VCaP (cell line): ENCODE results near the gene SULT1A1.
"Not testable (repeated sequence)": the region's sequence is repeated elsewhere in the genome, so short reads cannot be mapped to it uniquely, and the experiment has no call there.

Source experiments
- H3K27ac ChIP-seq: fragments of 450-650 bp; 2 replicates; pipeline ENCODE4 v1.5.1; 2017
- TF ChIP-seq, protein P1 (sequence below): fragments of 450-650 bp; conservative IDR thresholded peaks from 2 replicates; pipeline ENCODE4 v1.5.1; 2017; ENCODE audit warnings: mild to moderate bottlenecking, moderate library complexity

The SULT1A1 gene

DNA sequence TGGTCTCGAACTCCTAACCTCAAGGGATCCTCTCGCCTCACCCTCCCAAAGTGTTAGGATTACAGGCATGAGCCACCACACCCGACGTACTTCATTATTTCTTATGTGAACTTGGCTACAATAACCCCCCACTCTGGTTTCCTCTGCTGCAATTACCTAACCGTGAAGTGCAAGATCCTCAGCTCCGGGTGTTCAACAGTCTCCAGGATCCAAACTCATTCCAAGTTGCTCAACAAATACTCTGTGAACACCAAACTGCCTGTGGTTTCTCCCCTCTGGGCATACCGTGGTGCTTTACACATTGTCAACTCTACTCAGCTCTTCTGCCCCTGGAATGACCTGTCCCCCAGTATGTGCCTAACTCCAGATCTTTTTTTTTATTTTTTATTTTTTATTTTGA, 6.8 kb upstream of the SULT1A1 start:
- TF ChIP-seq, protein P1, sequence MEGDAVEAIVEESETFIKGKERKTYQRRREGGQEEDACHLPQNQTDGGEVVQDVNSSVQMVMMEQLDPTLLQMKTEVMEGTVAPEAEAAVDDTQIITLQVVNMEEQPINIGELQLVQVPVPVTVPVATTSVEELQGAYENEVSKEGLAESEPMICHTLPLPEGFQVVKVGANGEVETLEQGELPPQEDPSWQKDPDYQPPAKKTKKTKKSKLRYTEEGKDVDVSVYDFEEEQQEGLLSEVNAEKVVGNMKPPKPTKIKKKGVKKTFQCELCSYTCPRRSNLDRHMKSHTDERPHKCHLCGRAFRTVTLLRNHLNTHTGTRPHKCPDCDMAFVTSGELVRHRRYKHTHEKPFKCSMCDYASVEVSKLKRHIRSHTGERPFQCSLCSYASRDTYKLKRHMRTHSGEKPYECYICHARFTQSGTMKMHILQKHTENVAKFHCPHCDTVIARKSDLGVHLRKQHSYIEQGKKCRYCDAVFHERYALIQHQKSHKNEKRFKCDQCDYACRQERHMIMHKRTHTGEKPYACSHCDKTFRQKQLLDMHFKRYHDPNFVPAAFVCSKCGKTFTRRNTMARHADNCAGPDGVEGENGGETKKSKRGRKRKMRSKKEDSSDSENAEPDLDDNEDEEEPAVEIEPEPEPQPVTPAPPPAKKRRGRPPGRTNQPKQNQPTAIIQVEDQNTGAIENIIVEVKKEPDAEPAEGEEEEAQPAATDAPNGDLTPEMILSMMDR: no peak

DNA sequence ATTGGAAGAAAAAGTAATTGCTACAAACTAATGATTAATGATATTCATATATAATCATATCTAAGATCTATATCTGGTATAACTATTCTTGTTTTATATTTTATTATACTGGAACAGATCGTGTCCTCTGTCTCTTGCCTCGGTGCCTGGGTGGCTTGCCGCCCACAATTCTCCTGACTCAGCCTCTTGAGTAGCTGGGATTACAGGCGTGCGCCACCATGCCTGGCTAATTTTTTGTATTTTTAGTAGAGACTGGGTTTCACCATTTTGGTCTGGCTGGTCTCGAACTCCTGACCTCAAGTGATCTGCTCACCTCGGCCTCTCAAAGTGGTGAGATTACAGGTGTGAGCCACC, 6.4 kb upstream of the SULT1A1 start:
- H3K27ac ChIP-seq: not testable (repeated sequence)
- TF ChIP-seq, protein P1: peak; percentile 20

More for the DNA sequence above, 6.8 kb upstream of the SULT1A1 start:
- H3K27ac ChIP-seq: no peak overlapping the region

DNA sequence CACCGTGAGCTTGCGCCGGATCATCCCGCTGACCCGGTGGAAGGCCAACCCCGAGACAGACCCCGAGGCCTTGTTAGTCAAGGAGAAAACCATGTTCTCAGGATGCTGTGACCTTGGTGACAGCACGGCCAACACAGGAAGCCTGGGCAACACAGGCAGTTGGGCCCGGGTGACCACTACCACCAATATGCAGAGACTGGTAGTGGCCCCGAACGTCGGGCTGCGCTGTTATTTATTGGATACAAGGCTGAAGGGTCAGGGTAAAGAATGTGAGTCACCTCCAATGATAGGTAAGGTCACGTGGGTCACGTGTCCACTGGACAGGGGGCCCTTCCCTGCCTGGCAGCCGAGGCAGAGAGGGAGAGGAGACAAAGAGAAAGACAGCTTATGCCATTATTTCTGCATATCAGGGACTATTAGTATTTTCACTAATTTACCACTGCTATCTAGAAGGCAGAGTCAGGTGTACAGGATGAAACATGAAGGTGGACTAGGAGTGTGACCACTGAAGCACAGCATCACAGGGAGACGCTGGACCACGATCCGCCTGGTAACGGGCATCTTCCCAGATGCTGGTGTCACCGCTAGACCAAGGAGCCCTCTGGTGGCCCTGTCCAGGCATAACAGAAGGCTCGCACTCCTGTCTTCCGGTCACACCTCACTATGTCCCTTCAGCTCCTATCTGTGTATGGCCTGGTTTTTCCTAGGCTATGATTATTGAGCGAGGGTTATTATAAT, 5.8 kb upstream of the SULT1A1 start:
- TF ChIP-seq, protein P1: peak; percentile 72
- not testable (repeated sequence) for H3K27ac ChIP-seq

DNA sequence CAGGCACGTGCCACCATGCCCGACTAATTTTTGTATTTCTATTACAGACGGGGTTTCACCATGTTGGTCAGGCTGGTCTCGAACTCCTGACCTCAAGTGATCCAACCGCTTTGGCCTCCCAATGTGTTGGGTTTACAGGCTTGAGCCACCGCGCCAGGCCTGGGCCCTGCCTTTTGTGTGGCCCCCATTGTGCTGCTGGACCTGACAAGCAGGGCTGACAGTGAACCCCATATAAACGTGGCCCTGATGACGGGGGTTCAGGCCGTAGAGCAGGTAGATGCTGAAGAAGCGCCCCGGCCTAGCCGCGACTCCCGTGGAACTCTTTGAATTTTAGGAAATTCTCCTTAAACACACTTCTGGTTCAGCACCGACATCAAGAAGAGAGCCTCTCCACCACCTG, 4.7 kb upstream of the SULT1A1 start:
- not testable (repeated sequence) for H3K27ac ChIP-seq

DNA sequence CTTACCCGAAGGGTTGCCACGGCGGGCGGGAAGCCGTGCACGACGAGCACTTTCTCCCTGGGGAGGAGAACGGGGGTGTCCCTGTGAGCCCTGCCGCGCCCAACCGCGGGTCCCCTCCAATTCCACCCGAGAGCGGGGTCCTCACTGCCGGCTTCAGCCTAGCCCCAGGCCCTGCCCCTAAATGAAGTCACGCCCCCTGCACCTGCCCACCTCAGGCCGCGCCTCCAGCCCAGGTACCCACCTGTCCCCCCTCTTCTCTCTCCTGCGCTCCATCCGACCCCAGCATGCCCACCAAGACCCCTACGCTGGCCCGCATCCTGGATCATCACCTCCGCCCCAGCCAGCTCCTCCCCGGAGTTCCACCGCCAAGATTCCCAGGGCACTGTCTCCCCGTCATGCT, 4.1 kb upstream of the SULT1A1 start:
- not testable (repeated sequence) for H3K27ac ChIP-seq

DNA sequence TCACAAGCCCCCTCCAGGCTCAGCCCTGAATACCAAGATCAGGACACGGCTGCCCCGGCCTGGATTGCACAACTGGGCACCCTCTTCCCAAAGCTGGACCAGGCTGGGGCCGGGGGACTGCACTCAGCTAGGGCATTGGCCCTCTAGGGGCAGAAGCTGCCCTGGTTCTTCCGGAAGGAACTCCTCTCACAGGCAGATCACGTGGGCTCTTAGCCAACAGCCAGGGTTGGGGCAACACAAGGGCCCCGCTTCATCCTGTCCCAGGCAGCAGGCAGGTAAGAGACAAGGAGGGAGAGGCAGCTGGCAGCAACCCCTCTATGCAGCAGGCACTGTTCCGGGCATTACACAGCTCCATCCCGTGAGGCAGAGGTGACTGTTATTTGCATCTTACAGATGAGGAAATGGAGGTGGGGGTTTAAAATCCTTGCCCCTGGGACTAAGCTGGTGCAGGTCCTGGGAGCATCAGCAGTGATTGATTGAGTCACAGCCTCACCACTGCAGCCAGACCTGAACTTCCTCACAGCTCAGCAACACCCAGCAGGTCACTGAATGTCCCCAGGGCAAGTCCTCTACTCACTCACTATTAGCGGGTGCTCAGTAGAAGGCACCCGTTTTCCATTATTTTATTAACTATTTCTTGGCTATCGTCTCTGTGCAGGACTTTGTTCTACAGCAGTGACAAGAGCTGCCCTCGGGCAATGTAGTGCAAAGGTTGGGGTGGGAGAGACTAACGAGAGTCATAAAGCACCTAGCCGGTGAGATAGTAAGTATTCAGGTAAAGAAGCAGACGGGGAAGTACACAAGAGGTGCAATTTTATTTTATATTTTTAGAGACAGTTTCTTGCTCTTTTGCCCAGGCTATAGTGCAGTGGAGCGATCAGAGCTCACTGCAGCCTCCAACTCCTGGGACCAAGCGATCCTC, 2.8 kb upstream of the SULT1A1 start:
- H3K27ac ChIP-seq: not testable (repeated sequence)

DNA sequence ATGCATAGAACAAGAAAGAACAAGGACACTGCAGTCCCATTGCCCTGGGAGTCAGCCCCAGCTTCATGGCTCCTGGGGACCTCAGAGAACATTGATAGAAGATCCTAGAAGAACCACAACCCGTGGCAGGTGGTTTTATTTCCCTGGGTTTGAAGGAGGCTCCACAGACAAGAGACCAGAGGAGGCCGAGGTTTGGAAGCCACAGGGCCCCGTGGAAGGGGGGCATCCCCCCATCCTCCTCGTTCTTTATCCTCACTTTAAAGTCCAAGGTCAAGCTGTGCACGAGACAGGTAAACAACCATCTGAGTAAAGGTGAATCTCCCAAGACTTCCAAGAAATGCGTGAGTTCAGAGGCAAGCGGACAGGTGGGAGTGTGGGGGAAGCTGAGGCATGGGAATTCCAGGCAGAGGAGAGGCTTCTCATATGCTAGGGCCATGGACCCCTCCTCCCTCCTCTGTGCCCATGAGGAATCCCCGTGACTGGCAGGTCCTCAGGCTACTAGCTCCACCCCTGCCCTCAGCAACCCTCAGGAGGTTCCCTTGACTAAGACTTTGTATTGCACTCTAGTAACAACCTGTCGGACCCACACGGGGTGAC, 849 bp upstream of the SULT1A1 start:
- TF ChIP-seq, protein P1: no peak
- H3K27ac ChIP-seq: no peak overlapping the region

DNA sequence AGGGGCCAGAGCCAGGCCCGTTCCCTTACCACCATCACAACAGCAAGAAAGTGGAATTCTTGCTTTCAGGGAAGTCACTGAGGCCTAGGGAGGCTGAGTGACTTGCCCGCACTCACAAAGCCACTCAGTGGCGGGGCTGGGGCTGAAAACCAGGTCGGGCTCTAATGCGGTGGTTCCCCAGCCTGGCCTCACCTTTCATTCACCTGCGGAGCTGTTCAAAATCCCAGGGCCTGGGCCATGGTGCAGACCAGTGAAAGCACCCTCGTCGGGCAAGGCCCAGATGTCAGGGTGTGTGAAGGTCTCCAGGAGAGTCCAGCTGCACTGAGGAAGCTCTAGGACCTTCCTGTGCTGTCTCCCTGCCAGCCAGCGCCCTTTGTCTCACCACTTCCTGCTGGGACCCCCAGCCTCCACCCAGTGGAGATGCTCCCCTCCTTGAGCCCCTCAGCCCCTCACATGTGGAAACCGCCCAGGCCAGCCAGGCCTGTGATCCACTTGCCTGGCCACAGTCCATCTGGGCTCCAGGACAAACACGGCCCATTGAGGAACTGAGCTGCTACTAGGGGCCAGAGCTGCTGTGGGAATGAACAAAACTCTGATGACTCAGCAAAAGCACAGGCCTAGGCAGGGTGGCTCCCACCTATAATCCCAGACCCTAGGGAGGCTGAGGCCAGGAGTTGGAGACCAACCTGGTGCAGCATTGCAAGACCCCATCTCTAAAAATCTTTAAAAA, 812 bp downstream of the SULT1A1 start:
- not testable (repeated sequence) for H3K27ac ChIP-seq

DNA sequence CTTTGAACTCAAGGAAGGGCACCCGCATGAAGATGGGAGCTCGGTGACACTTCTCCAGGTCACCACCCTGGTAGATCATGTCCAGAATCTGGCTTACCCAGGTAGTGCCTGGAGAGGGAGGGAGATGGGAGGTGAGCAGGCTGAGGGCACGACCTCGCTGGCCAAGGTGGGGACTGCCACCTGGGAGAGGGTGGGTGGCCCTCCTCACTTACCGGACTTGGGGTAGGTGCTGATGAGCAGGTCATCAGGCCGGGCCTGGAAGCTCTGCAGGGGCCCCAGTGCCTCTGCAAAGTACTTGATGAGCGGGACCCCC, 1.4 kb downstream of the SULT1A1 start:
- H3K27ac ChIP-seq: not testable (repeated sequence)

DNA sequence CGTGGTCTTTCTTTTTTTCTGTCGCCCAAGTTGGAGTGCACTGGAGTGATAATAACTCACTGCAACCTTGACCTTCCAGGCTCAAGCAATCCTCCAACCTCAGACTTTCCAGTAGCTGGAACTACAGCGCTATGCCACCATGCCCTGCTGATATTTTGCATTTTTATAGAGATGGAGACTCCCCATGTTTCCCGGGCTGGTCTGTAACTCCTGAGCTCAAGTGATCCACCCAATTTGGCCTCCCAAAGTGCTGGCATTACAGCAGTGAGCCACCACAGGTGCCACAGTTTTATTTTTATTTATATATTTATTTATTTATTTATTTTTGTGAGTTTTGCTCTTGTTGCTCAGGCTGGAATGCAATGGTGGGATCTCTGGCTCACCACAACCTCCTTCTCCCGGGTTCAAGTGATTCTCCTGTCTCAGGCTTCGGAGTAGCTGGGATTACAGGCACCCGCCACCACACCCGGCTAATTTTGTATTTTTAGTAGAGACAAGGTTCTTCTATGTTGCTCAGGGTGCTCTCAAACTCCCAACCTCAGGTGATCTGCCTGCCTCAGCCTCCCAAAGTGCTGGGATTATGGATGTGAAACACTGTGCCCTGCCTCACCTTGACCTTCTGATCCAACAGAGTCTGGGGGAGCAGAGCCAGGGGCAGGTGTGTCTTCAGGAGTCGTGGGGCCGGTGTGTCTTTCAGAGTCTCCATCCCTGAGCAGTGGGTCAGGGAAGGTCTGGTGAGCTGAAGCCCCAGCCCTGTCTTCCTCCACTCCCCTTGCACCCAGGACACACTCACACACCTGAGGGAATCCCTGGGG, 2.0 kb downstream of the SULT1A1 start:
- H3K27ac ChIP-seq: not testable (repeated sequence)
